Gastroesophageal sphincter (tissue), 4 donors: Measurements from ENCODE around the gene HTR7. TPM values are rescaled to one million over a fixed set of nuclear protein-coding genes. Genes with fewer than 3 reads are reported as not detected.

Experiments
- ATAC-seq: fragments of 150-250 bp; one replicate; pipeline ENCODE4 v1.9.1; 2016; ENCODE audit warnings: mild to moderate bottlenecking, moderate library complexity
- H3K27ac ChIP-seq, 4 donors: fragments of 200-600 bp; sonication (generic) in 3 of 4; 1 replicate in 3 of 4; 2 replicates in 1 of 4; pipeline ENCODE4 v1.5.1; 2016 to 2019
- H3K27me3 ChIP-seq: fragments of 200-600 bp; sonication (generic); one replicate; pipeline ENCODE4 v1.5.1; 2019
- H3K36me3 ChIP-seq, 2 donors: fragments of 200-600 bp; sonication (generic); one replicate each; pipeline ENCODE4 v1.5.1; 2019; ENCODE audit warnings: control low read depth in 1 of 2
- H3K4me1 ChIP-seq, 3 donors: fragments of 200-600 bp; sonication (generic); 1 replicate in 2 of 3; 2 replicates in 1 of 3; pipeline ENCODE4 v1.5.1; 2016 to 2019; ENCODE audit warnings: control low read depth in 2 of 3
- H3K4me3 ChIP-seq, 2 donors: fragments of 200-600 bp; sonication (generic); one replicate each; pipeline ENCODE4 v1.5.1; 2019; ENCODE audit warnings: mild to moderate bottlenecking in 1 of 2, moderate library complexity in 1 of 2
- H3K9me3 ChIP-seq, 3 donors: fragments of 200-600 bp; sonication (generic); one replicate each; pipeline ENCODE4 v1.5.1; 2017 to 2019; ENCODE audit warnings: control low read depth in 2 of 3
- CTCF ChIP-seq, 4 experiments: fragments of 200-600 bp in 2 of 4; fragments of 450-650 bp in 2 of 4; sonication (generic) in 1 of 4; IDR thresholded peaks; one replicate each; pipeline ENCODE4 v1.5.1; 2017 to 2019; ENCODE audit warnings: antibody characterized with exemption in 4 of 4, mild to moderate bottlenecking in 2 of 4, moderate library complexity in 2 of 4
- EP300 ChIP-seq: sonication (generic); formaldehyde crosslinking; IDR thresholded peaks from one replicate; pipeline ENCODE4 v1.6.1; 2017; ENCODE audit warnings: antibody characterized with exemption, mild to moderate bottlenecking
- POLR2A ChIP-seq, 2 donors: fragments of 450-650 bp; IDR thresholded peaks; one replicate each; pipeline ENCODE4 v1.6.1; 2017; ENCODE audit warnings: antibody characterized with exemption in 2 of 2, mild to moderate bottlenecking in 2 of 2, moderate library complexity in 1 of 2
- POLR2AphosphoS5 ChIP-seq: sonication (generic); formaldehyde crosslinking; IDR thresholded peaks from one replicate; pipeline ENCODE4 v1.6.1; 2017; ENCODE audit warnings: antibody characterized with exemption
- WGBS, 2 donors: methylation state at CpG; one replicate each; pipeline ENCODE4 v1.1.5; 2018; ENCODE audit warnings: low coverage in 1 of 2; 5-methylcytosine and 5-hydroxymethylcytosine counted together
- total RNA-seq, 4 donors: library from RNA; depleted of rRNA; stranded (reverse); fragments of >200 nt; gene quantifications; one replicate each; pipeline ENCODE4 v1.1.0, GENCODE V29; 2016

Gene HTR7
- total RNA-seq, 4 donors from 2014 or later: 0.19 to 7.9 (median 0.41) TPM

- no peak overlapping the region for H3K4me3 ChIP-seq
- no peak for TF ChIP-seq EP300
- TF ChIP-seq POLR2A (IDR thresholded peaks at IDR 0.05): no peak
- TF ChIP-seq CTCF (IDR thresholded peaks at IDR 0.05): no peak
- no peak for TF ChIP-seq POLR2AphosphoS5
- H3K36me3 ChIP-seq: no peaks in the 10 kb centered on the region
- no CpG with 5 or more reads among the region's 20 CpGs for WGBS, 2 donors
- no peak overlapping the region for H3K27ac ChIP-seq
- H3K4me1 ChIP-seq: no peaks in the 10 kb centered on the region
- no peaks in the 10 kb centered on the region for H3K27me3 ChIP-seq
- peak; percentile 28 for ATAC-seq
- H3K9me3 ChIP-seq: no peaks in the 10 kb centered on the region
Observed at GRCh38 chr10:90769946-90770841, 87.6 kb downstream of the HTR7 start.

- Histone ChIP-seq H3K27ac (no peak overlapping the region), H3K27me3 (peaks cover 15% of the 10 kb centered on the region), H3K36me3 (no peaks in the 10 kb centered on the region), H3K4me3 (no peak overlapping the region), H3K9me3 (no peaks in the 10 kb centered on the region), H3K4me1 (no peaks in the 10 kb centered on the region)
- WGBS, 2 donors: 13 to 32% methylated on average over 2 to 4 of the region's 4 CpGs
- TF ChIP-seq CTCF (IDR thresholded peaks at IDR 0.05) (peak in 3 of 4 experiments; percentile 47 to 68 (median 47)), POLR2A (IDR thresholded peaks at IDR 0.05) (no peak)
- no peak for ATAC-seq
Observed at GRCh38 chr10:90751107-90751997, 106.5 kb downstream of the HTR7 start.

GRCh38 chr10:90746829-90747228 is 111.0 kb downstream of the HTR7 start:
- H3K4me3 ChIP-seq: no peak overlapping the region
- no peaks in the 10 kb centered on the region for H3K4me1 ChIP-seq
- no peak for ATAC-seq
- no peaks in the 10 kb centered on the region for H3K36me3 ChIP-seq
- peaks cover 15% of the 10 kb centered on the region for H3K27me3 ChIP-seq
- WGBS, 2 donors: 72 to 83% methylated on average over 3 of the region's 3 CpGs
- H3K9me3 ChIP-seq: no peaks in the 10 kb centered on the region
- TF ChIP-seq CTCF (IDR thresholded peaks at IDR 0.05): no peak
- TF ChIP-seq POLR2A (IDR thresholded peaks at IDR 0.05): no peak
- no peak for TF ChIP-seq POLR2AphosphoS5
- TF ChIP-seq EP300: no peak
- H3K27ac ChIP-seq: no peak overlapping the region

GRCh38 chr10:90745565-90745964 is 112.3 kb downstream of the HTR7 start:
- ATAC-seq: no peak
- peaks cover 15% of the 10 kb centered on the region for H3K27me3 ChIP-seq
- no peaks in the 10 kb centered on the region for H3K4me1 ChIP-seq
- H3K9me3 ChIP-seq: no peaks in the 10 kb centered on the region
- TF ChIP-seq POLR2AphosphoS5: no peak
- no peak for TF ChIP-seq POLR2A (IDR thresholded peaks at IDR 0.05)
- TF ChIP-seq CTCF (IDR thresholded peaks at IDR 0.05): no peak
- TF ChIP-seq EP300: no peak
- 43 to 74% methylated on average over 2 of the region's 2 CpGs for WGBS, 2 donors
- no peak overlapping the region for H3K4me3 ChIP-seq
- H3K36me3 ChIP-seq: no peaks in the 10 kb centered on the region
- H3K27ac ChIP-seq: no peak overlapping the region
